ENCODE data around the gene MPO.

Gene MPO

GRCh38 chr17:58229384-58229783, 51.4 kb downstream of the MPO start:
- DNase-seq = no peak

GRCh38 chr17:58228679-58229078, 52.1 kb downstream of the MPO start:
- DNase-seq = no peak

DNA sequence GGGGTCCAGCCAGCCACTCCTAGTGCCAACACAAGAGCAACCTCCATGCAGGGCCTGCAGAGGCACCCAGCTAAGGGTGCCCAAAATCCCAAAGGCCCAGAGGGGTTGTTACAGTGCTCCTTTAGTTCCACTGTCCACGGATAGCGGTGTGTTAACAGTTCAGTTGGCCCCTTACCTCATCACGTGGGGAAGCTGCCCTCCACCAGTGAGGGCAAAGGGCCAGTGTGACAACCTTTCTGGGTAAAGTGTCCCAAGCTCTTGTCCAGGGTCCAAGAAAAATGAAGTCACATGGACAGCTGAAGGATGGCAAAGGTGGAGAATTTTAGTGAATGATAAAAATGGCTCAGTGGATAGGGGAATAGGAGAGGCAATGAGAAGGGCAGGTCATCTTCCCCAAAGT, 53.0 kb downstream of the MPO start:
- DNase-seq = no peak

GRCh38 chr17:58224315-58224714, 56.4 kb downstream of the MPO start:
- DNase-seq = no peak

Measured in NCI-H2227 treated with DMSO at 0.1 percent for 48 hours (cell line).